GM23338 (cell line): Measurements from ENCODE around the gene PRPF39. TPM values are rescaled to one million over a fixed set of nuclear protein-coding genes. Genes with fewer than 3 reads are reported as not detected.

Experiments used
- ATAC-seq: fragments of 200-7000 bp; cut with Tn5 transposase; 3 replicates; pipeline ENCODE4 v1.9.1; 2020
- DNase-seq: peaks from one replicate; pipeline ENCODE4 v3.0.0-alpha.2; 2015; ENCODE audit warnings: low spot score
- H2AFZ ChIP-seq: fragments of 200-600 bp; sonication (generic); 2 replicates; pipeline ENCODE4 v1.8.0; 2016; ENCODE audit warnings: antibody characterized with exemption, mild to moderate bottlenecking, moderate library complexity
- H3F3A ChIP-seq: fragments of 200-600 bp; sonication (generic); replicated peaks from 2 replicates; pipeline ENCODE4 v1.8.0; 2017; ENCODE audit warnings: antibody characterized with exemption, mixed run types, low read depth
- H3K27ac ChIP-seq: fragments of 200-600 bp; sonication (generic); 2 replicates; pipeline ENCODE4 v1.6.1; 2016; ENCODE audit warnings: low read depth
- H3K27me3 ChIP-seq: fragments of 200-600 bp; sonication (generic); 2 replicates; pipeline ENCODE4 v1.8.0; 2016; ENCODE audit warnings: mild to moderate bottlenecking, mixed run types, moderate library complexity; ENCODE audit not compliant: insufficient read depth
- H3K36me3 ChIP-seq: fragments of 200-600 bp; sonication (generic); 2 replicates; pipeline ENCODE4 v1.8.0; 2016; ENCODE audit warnings: mild to moderate bottlenecking; ENCODE audit not compliant: insufficient read depth
- H3K4me1 ChIP-seq: fragments of 200-600 bp; sonication (generic); 2 replicates; pipeline ENCODE4 v1.8.0; 2016; ENCODE audit warnings: mild to moderate bottlenecking, moderate library complexity; ENCODE audit not compliant: insufficient read depth
- H3K4me2 ChIP-seq: fragments of 200-600 bp; sonication (generic); 2 replicates; pipeline ENCODE4 v1.7.1; 2017; ENCODE audit warnings: mixed run types
- H3K4me3 ChIP-seq: fragments of 200-600 bp; sonication (generic); 2 replicates; pipeline ENCODE4 v1.6.1; 2016; ENCODE audit warnings: mixed run types
- H3K79me2 ChIP-seq: fragments of 200-600 bp; sonication (generic); replicated peaks from 2 replicates; pipeline ENCODE4 v1.8.0; 2017; ENCODE audit warnings: mild to moderate bottlenecking; ENCODE audit not compliant: insufficient read depth
- H3K9me2 ChIP-seq: fragments of 200-600 bp; sonication (generic); 2 replicates; pipeline ENCODE4 v1.8.0; 2017; ENCODE audit not compliant: insufficient read depth
- H4K20me1 ChIP-seq: fragments of 200-600 bp; sonication (generic); replicated peaks from 2 replicates; pipeline ENCODE4 v1.8.0; 2017; ENCODE audit warnings: mild to moderate bottlenecking; ENCODE audit not compliant: insufficient read depth
- H3K27ac Mint-ChIP-seq: 2 replicates; pipeline ENCODE4 v1.8.0; 2020; ENCODE audit warnings: inconsistent platforms, mild to moderate bottlenecking, moderate library complexity, mixed read lengths
- H3K27me3 Mint-ChIP-seq: 3 replicates; pipeline ENCODE4 v1.8.0; 2022; ENCODE audit warnings: low read depth, mild to moderate bottlenecking, moderate library complexity, mixed read lengths, inconsistent platforms; ENCODE audit not compliant: insufficient read depth, poor library complexity
- H3K36me3 Mint-ChIP-seq: 3 replicates; pipeline ENCODE4 v1.8.0; 2021; ENCODE audit warnings: low read depth, mild to moderate bottlenecking, inconsistent platforms, moderate library complexity, mixed read lengths
- H3K4me1 Mint-ChIP-seq: 3 replicates; pipeline ENCODE4 v1.8.0; 2020; ENCODE audit warnings: mild to moderate bottlenecking, inconsistent platforms, mixed read lengths
- H3K4me3 Mint-ChIP-seq: 3 replicates; pipeline ENCODE4 v1.8.0; 2021; ENCODE audit warnings: moderate library complexity, mild to moderate bottlenecking, inconsistent platforms, mixed read lengths
- H3K9me3 Mint-ChIP-seq: 3 replicates; pipeline ENCODE4 v1.8.0; 2020; ENCODE audit warnings: moderate library complexity, mild to moderate bottlenecking, inconsistent platforms, mixed read lengths
- CREB1 ChIP-seq: fragments of 250-450 bp; sonication (Bioruptor Pico); IDR thresholded peaks from 2 replicates; pipeline ENCODE4 v1.5.0; 2020; ENCODE audit warnings: low read depth, mild to moderate bottlenecking, moderate library complexity
- EZH2 ChIP-seq: fragments of 200-600 bp; sonication (generic); IDR thresholded peaks from one replicate; pipeline ENCODE4 v1.8.0; 2017; ENCODE audit warnings: antibody characterized with exemption, mild to moderate bottlenecking, low read depth; ENCODE audit not compliant: unreplicated experiment
- EZH2phosphoT487 ChIP-seq: fragments of 200-600 bp; sonication (generic); IDR thresholded peaks from one replicate; pipeline ENCODE4 v1.8.1; 2018; ENCODE audit warnings: antibody characterized with exemption; ENCODE audit not compliant: unreplicated experiment
- ZNF331 ChIP-seq: fragments of 250-450 bp; sonication (Bioruptor Pico); IDR thresholded peaks from 2 replicates; pipeline ENCODE4 v1.5.0; 2020; ENCODE audit warnings: low read depth, mild to moderate bottlenecking, moderate library complexity
- polyA plus RNA-seq: library from polyadenylated mRNA; unstranded; fragments of >200 nt; fragmentation: Nextera tagmentation; extraction: Ambion mirVana; gene quantifications from 2 replicates; pipeline ENCODE4 v1.2.1, GENCODE V29; 2016
- total RNA-seq: library from RNA; depleted of rRNA; stranded (reverse); fragments of >200 nt; shearing (Covaris generic); gene quantifications from 2 replicates; pipeline ENCODE4 v1.2.3, GENCODE V29; 2014
- TF ChIP-seq, protein P1 (sequence below): fragments of 250-450 bp; sonication (Bioruptor Pico); IDR thresholded peaks from 2 replicates; pipeline ENCODE4 v1.5.0; 2020; ENCODE audit warnings: mild to moderate bottlenecking, moderate library complexity
- TF ChIP-seq, protein P2 (sequence below), 2 experiments: fragments of 200-600 bp in 1 of 2; sonication (generic) in 1 of 2; conservative IDR thresholded peaks; 2 replicates each; pipeline versions ENCODE4 v1.5.1 to v1.6.1; 2016 to 2017; ENCODE audit warnings: antibody characterized with exemption in 2 of 2, low read depth in 2 of 2, mild to moderate bottlenecking in 2 of 2, moderate library complexity in 1 of 2
- TF ChIP-seq, protein P3 (sequence below): IDR thresholded peaks from 2 replicates; pipeline ENCODE4 v1.6.1; 2016; ENCODE audit warnings: antibody characterized with exemption

Gene PRPF39
- total and polyA plus RNA-seq, 2 experiments from 2014 or later: 30.7 to 56.9 TPM

DNA sequence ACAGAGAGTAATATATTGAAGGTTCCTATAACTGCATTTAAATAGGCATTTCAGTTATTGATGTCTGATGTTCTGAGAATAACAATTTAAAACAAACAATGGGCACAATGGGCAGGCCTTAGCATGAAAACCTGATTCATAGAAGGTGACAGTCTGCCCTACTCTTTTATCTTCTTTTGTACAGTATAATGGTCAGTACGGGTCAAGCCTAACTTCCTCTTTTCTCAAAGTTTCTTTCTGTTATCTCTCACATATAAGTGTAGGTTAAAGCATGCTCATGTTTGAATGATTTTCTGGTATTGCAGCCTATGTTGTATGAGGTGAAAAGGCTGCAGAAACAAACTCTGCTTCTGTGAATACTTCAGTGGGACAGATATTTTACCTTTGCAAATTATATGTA, 36.2 kb downstream of the PRPF39 start:
- H3K27me3 ChIP-seq: no peaks in the 10 kb centered on the region
- peaks cover 53% of the 10 kb centered on the region for H3K36me3 ChIP-seq
- H3K27ac Mint-ChIP-seq: no peak overlapping the region
- no peaks in the 10 kb centered on the region for H3K4me1 ChIP-seq
- H3K9me3 Mint-ChIP-seq: no peaks in the 10 kb centered on the region
- no peak overlapping the region for H3K4me2 ChIP-seq
- H3K4me1 Mint-ChIP-seq: no peaks in the 10 kb centered on the region
- peaks cover 21% of the 10 kb centered on the region for H4K20me1 ChIP-seq
- ATAC-seq: no peak
- no peaks in the 10 kb centered on the region; the same call in 1 of the 2 replicates for H3K79me2 ChIP-seq
- no peaks in the 10 kb centered on the region for H3K9me2 ChIP-seq
- H3K27me3 Mint-ChIP-seq: no peaks in the 10 kb centered on the region
- no peak for DNase-seq
- H3K4me3 ChIP-seq: no peak overlapping the region
- H3K36me3 Mint-ChIP-seq: peaks cover 82% of the 10 kb centered on the region
- TF ChIP-seq, protein P1, sequence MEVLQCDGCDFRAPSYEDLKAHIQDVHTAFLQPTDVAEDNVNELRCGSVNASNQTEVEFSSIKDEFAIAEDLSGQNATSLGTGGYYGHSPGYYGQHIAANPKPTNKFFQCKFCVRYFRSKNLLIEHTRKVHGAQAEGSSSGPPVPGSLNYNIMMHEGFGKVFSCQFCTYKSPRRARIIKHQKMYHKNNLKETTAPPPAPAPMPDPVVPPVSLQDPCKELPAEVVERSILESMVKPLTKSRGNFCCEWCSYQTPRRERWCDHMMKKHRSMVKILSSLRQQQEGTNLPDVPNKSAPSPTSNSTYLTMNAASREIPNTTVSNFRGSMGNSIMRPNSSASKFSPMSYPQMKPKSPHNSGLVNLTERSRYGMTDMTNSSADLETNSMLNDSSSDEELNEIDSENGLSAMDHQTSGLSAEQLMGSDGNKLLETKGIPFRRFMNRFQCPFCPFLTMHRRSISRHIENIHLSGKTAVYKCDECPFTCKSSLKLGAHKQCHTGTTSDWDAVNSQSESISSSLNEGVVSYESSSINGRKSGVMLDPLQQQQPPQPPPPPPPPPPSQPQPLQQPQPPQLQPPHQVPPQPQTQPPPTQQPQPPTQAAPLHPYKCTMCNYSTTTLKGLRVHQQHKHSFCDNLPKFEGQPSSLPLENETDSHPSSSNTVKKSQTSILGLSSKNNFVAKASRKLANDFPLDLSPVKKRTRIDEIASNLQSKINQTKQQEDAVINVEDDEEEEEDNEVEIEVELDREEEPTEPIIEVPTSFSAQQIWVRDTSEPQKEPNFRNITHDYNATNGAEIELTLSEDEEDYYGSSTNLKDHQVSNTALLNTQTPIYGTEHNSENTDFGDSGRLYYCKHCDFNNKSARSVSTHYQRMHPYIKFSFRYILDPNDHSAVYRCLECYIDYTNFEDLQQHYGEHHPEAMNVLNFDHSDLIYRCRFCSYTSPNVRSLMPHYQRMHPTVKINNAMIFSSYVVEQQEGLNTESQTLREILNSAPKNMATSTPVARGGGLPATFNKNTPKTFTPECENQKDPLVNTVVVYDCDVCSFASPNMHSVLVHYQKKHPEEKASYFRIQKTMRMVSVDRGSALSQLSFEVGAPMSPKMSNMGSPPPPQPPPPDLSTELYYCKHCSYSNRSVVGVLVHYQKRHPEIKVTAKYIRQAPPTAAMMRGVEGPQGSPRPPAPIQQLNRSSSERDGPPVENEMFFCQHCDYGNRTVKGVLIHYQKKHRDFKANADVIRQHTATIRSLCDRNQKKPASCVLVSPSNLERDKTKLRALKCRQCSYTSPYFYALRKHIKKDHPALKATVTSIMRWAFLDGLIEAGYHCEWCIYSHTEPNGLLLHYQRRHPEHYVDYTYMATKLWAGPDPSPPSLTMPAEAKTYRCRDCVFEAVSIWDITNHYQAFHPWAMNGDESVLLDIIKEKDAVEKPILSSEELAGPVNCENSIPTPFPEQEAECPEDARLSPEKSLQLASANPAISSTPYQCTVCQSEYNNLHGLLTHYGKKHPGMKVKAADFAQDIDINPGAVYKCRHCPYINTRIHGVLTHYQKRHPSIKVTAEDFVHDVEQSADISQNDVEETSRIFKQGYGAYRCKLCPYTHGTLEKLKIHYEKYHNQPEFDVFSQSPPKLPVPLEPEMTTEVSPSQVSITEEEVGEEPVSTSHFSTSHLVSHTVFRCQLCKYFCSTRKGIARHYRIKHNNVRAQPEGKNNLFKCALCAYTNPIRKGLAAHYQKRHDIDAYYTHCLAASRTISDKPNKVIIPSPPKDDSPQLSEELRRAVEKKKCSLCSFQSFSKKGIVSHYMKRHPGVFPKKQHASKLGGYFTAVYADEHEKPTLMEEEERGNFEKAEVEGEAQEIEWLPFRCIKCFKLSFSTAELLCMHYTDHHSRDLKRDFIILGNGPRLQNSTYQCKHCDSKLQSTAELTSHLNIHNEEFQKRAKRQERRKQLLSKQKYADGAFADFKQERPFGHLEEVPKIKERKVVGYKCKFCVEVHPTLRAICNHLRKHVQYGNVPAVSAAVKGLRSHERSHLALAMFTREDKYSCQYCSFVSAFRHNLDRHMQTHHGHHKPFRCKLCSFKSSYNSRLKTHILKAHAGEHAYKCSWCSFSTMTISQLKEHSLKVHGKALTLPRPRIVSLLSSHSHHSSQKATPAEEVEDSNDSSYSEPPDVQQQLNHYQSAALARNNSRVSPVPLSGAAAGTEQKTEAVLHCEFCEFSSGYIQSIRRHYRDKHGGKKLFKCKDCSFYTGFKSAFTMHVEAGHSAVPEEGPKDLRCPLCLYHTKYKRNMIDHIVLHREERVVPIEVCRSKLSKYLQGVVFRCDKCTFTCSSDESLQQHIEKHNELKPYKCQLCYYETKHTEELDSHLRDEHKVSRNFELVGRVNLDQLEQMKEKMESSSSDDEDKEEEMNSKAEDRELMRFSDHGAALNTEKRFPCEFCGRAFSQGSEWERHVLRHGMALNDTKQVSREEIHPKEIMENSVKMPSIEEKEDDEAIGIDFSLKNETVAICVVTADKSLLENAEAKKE (CRISPR knock-in tag): no peak
- TF ChIP-seq, protein P2, sequence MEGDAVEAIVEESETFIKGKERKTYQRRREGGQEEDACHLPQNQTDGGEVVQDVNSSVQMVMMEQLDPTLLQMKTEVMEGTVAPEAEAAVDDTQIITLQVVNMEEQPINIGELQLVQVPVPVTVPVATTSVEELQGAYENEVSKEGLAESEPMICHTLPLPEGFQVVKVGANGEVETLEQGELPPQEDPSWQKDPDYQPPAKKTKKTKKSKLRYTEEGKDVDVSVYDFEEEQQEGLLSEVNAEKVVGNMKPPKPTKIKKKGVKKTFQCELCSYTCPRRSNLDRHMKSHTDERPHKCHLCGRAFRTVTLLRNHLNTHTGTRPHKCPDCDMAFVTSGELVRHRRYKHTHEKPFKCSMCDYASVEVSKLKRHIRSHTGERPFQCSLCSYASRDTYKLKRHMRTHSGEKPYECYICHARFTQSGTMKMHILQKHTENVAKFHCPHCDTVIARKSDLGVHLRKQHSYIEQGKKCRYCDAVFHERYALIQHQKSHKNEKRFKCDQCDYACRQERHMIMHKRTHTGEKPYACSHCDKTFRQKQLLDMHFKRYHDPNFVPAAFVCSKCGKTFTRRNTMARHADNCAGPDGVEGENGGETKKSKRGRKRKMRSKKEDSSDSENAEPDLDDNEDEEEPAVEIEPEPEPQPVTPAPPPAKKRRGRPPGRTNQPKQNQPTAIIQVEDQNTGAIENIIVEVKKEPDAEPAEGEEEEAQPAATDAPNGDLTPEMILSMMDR (conservative IDR thresholded peaks at IDR 0.05; ENCODE audit: low read depth in 2 of 2): no peak
- TF ChIP-seq EZH2 (no peak), EZH2phosphoT487 (no peak), ZNF331 (CRISPR knock-in tag) (no peak), CREB1 (CRISPR knock-in tag) (no peak)
- TF ChIP-seq, protein P3, sequence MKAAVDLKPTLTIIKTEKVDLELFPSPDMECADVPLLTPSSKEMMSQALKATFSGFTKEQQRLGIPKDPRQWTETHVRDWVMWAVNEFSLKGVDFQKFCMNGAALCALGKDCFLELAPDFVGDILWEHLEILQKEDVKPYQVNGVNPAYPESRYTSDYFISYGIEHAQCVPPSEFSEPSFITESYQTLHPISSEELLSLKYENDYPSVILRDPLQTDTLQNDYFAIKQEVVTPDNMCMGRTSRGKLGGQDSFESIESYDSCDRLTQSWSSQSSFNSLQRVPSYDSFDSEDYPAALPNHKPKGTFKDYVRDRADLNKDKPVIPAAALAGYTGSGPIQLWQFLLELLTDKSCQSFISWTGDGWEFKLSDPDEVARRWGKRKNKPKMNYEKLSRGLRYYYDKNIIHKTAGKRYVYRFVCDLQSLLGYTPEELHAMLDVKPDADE: no peak
- H3K4me3 Mint-ChIP-seq: no peak overlapping the region
- no peak overlapping the region for H2AFZ ChIP-seq
- no peaks in the 10 kb centered on the region for H3F3A ChIP-seq
- H3K27ac ChIP-seq: no peak overlapping the region
